Measurements from ENCODE around the gene TLE6.

DNA sequence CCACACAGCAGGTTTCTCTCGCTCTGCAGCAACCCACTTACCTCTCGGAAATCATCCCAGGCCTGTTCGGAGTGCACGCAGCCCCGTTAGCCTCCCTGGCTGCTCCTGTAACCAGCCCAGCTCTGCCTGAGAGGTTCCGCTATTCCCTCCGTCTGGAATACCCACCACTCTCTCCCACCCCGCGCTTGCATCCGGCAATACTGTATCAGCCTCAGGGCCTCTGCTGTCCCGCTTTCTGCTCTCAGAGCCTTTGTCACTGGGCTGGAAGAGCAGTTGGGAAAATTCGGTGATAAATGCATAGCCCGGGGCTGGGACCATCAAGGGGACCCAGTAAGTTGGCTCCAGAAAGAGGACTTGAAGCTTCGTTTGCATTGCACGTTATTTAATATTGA, 759 bp upstream of the TLE6 start:
- TF ChIP-seq, protein P1, sequence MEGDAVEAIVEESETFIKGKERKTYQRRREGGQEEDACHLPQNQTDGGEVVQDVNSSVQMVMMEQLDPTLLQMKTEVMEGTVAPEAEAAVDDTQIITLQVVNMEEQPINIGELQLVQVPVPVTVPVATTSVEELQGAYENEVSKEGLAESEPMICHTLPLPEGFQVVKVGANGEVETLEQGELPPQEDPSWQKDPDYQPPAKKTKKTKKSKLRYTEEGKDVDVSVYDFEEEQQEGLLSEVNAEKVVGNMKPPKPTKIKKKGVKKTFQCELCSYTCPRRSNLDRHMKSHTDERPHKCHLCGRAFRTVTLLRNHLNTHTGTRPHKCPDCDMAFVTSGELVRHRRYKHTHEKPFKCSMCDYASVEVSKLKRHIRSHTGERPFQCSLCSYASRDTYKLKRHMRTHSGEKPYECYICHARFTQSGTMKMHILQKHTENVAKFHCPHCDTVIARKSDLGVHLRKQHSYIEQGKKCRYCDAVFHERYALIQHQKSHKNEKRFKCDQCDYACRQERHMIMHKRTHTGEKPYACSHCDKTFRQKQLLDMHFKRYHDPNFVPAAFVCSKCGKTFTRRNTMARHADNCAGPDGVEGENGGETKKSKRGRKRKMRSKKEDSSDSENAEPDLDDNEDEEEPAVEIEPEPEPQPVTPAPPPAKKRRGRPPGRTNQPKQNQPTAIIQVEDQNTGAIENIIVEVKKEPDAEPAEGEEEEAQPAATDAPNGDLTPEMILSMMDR (IDR thresholded peaks at IDR 0.05; ENCODE audit: low read depth, low read length, missing input control) = no peak
- TF ChIP-seq RAD21 (IDR thresholded peaks at IDR 0.05) (no peak), SP1 (IDR thresholded peaks at IDR 0.05) (no peak), TAF1 (conservative IDR thresholded peaks at IDR 0.05) (no peak), RXRA (IDR thresholded peaks at IDR 0.05) (no peak), FOXA1 (IDR thresholded peaks at IDR 0.05) (no peak), EGR1 (IDR thresholded peaks at IDR 0.05; ENCODE audit: low read depth in 2 of 2) (no peak), NR2F2 (IDR thresholded peaks at IDR 0.05) (no peak)
- TF ChIP-seq, protein P2, sequence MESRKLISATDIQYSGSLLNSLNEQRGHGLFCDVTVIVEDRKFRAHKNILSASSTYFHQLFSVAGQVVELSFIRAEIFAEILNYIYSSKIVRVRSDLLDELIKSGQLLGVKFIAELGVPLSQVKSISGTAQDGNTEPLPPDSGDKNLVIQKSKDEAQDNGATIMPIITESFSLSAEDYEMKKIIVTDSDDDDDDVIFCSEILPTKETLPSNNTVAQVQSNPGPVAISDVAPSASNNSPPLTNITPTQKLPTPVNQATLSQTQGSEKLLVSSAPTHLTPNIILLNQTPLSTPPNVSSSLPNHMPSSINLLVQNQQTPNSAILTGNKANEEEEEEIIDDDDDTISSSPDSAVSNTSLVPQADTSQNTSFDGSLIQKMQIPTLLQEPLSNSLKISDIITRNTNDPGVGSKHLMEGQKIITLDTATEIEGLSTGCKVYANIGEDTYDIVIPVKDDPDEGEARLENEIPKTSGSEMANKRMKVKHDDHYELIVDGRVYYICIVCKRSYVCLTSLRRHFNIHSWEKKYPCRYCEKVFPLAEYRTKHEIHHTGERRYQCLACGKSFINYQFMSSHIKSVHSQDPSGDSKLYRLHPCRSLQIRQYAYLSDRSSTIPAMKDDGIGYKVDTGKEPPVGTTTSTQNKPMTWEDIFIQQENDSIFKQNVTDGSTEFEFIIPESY (IDR thresholded peaks at IDR 0.05) = no peak
- TF ChIP-seq, protein P3, sequence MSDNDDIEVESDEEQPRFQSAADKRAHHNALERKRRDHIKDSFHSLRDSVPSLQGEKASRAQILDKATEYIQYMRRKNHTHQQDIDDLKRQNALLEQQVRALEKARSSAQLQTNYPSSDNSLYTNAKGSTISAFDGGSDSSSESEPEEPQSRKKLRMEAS (IDR thresholded peaks at IDR 0.05) = no peak
- TF ChIP-seq, protein P4, sequence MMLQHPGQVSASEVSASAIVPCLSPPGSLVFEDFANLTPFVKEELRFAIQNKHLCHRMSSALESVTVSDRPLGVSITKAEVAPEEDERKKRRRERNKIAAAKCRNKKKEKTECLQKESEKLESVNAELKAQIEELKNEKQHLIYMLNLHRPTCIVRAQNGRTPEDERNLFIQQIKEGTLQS (IDR thresholded peaks at IDR 0.05) = no peak
- TF ChIP-seq, protein P5, sequence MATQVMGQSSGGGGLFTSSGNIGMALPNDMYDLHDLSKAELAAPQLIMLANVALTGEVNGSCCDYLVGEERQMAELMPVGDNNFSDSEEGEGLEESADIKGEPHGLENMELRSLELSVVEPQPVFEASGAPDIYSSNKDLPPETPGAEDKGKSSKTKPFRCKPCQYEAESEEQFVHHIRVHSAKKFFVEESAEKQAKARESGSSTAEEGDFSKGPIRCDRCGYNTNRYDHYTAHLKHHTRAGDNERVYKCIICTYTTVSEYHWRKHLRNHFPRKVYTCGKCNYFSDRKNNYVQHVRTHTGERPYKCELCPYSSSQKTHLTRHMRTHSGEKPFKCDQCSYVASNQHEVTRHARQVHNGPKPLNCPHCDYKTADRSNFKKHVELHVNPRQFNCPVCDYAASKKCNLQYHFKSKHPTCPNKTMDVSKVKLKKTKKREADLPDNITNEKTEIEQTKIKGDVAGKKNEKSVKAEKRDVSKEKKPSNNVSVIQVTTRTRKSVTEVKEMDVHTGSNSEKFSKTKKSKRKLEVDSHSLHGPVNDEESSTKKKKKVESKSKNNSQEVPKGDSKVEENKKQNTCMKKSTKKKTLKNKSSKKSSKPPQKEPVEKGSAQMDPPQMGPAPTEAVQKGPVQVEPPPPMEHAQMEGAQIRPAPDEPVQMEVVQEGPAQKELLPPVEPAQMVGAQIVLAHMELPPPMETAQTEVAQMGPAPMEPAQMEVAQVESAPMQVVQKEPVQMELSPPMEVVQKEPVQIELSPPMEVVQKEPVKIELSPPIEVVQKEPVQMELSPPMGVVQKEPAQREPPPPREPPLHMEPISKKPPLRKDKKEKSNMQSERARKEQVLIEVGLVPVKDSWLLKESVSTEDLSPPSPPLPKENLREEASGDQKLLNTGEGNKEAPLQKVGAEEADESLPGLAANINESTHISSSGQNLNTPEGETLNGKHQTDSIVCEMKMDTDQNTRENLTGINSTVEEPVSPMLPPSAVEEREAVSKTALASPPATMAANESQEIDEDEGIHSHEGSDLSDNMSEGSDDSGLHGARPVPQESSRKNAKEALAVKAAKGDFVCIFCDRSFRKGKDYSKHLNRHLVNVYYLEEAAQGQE (IDR thresholded peaks at IDR 0.05) = no peak

Measured in liver (tissue), 3 donors.